GM21360 (cell line): ENCODE data around the gene RBM6.
"Not testable (repeated sequence)": the region's sequence is repeated elsewhere in the genome, so short reads cannot be mapped to it uniquely, and the experiment has no call there.

Source experiments
- ATAC-seq: cut with Tn5 transposase; IDR thresholded peaks from one replicate; pipeline ENCODE4 v1.9.1; 2021; ENCODE audit warnings: mild to moderate bottlenecking, moderate library complexity; ENCODE audit not compliant: unreplicated experiment

The RBM6 gene

GRCh38 chr3:49976942-49977341 is 37.0 kb downstream of the RBM6 start:
- no peak for ATAC-seq

GRCh38 chr3:49984394-49984793 is 44.4 kb downstream of the RBM6 start:
- ATAC-seq = no peak

- ATAC-seq = no peak
Observed at GRCh38 chr3:49992326-49992725, 52.4 kb downstream of the RBM6 start.

- no peak for ATAC-seq
Observed at GRCh38 chr3:49994476-49994875, 54.5 kb downstream of the RBM6 start.

GRCh38 chr3:49996016-49996415 is 56.1 kb downstream of the RBM6 start:
- no peak for ATAC-seq

GRCh38 chr3:49997862-49998261 is 57.9 kb downstream of the RBM6 start:
- ATAC-seq = no peak

GRCh38 chr3:49998326-49998725 is 58.4 kb downstream of the RBM6 start:
- no peak for ATAC-seq

GRCh38 chr3:50001511-50001910 is 61.6 kb downstream of the RBM6 start:
- ATAC-seq = no peak

GRCh38 chr3:50003216-50003615 is 63.3 kb downstream of the RBM6 start:
- no peak for ATAC-seq

- ATAC-seq = no peak
Observed at GRCh38 chr3:50003824-50004223, 63.9 kb downstream of the RBM6 start.

GRCh38 chr3:50008931-50009330 is 69.0 kb downstream of the RBM6 start:
- no peak for ATAC-seq

GRCh38 chr3:50010959-50011358 is 71.0 kb downstream of the RBM6 start:
- ATAC-seq = no peak

- ATAC-seq = no peak
Observed at GRCh38 chr3:50015918-50016317, 76.0 kb downstream of the RBM6 start.

- no peak for ATAC-seq
Observed at GRCh38 chr3:50028346-50028745, 88.4 kb downstream of the RBM6 start.

GRCh38 chr3:50031201-50031600 is 91.3 kb downstream of the RBM6 start:
- not testable (repeated sequence) for ATAC-seq

GRCh38 chr3:50044976-50045375 is 105.0 kb downstream of the RBM6 start:
- no peak for ATAC-seq

- no peak for ATAC-seq
Observed at GRCh38 chr3:50047426-50047825, 107.5 kb downstream of the RBM6 start.

- no peak for ATAC-seq
Observed at GRCh38 chr3:50050361-50050760, 110.4 kb downstream of the RBM6 start.

GRCh38 chr3:50057756-50058155 is 117.8 kb downstream of the RBM6 start:
- ATAC-seq = no peak

GRCh38 chr3:50068134-50068533 is 128.2 kb downstream of the RBM6 start:
- no peak for ATAC-seq

GRCh38 chr3:50078091-50078490 is 138.1 kb downstream of the RBM6 start:
- ATAC-seq = no peak

- ATAC-seq = no peak
Observed at GRCh38 chr3:50078622-50079021, 138.7 kb downstream of the RBM6 start.

- not testable (repeated sequence) for ATAC-seq
Observed at GRCh38 chr3:50084951-50085350, 145.0 kb downstream of the RBM6 start.
